Fibroblast of skin of right biceps (primary cell): ENCODE results near the gene PKMYT1.
"Not testable (repeated sequence)": the region's sequence is repeated elsewhere in the genome, so short reads cannot be mapped to it uniquely, and the experiment has no call there.

Experiments
- DNase-seq: peaks from one replicate; pipeline ENCODE4 v3.0.0-alpha.2; 2013

The PKMYT1 gene

GRCh38 chr16:2929693-2930092 lies 50.6 kb downstream of the PKMYT1 start:
- DNase-seq: no peak

GRCh38 chr16:2928796-2929195 lies 51.5 kb downstream of the PKMYT1 start:
- DNase-seq: no peak

- not testable (repeated sequence) for DNase-seq
These were observed 52.1 kb downstream of the PKMYT1 start for GRCh38 chr16:2928151-2928550.

GRCh38 chr16:2927010-2927646 lies 53.1 kb downstream of the PKMYT1 start:
- peak; percentile 82 for DNase-seq

GRCh38 chr16:2926650-2926999 lies 53.6 kb downstream of the PKMYT1 start:
- DNase-seq: no peak

- DNase-seq: no peak
These were observed 54.1 kb downstream of the PKMYT1 start for GRCh38 chr16:2925951-2926649.

GRCh38 chr16:2924901-2925755 lies 55.1 kb downstream of the PKMYT1 start:
- DNase-seq: no peak

GRCh38 chr16:2923481-2923880 lies 56.8 kb downstream of the PKMYT1 start:
- no peak for DNase-seq
